Fibroblast of villous mesenchyme (primary cell): Measurements from ENCODE around the gene TEAD1. TPM values are rescaled to one million over a fixed set of nuclear protein-coding genes. Genes with fewer than 3 reads are reported as not detected.

ENCODE experiments used
- DNase-seq: peaks from one replicate; pipeline ENCODE4 v3.0.0-alpha.2; 2010; ENCODE audit warnings: low read depth
- H3K4me3 ChIP-seq: 2 replicates; pipeline ENCODE4 v1.5.1; 2011; ENCODE audit warnings: low read depth, mild to moderate bottlenecking, low read length
- CTCF ChIP-seq: IDR thresholded peaks from 2 replicates; pipeline ENCODE4 v1.5.1; 2012; ENCODE audit warnings: low read depth, mild to moderate bottlenecking, low read length; ENCODE audit not compliant: insufficient read depth
- total RNA-seq: library from RNA; depleted of rRNA; stranded (reverse); fragments of >200 nt; gene quantifications from 2 replicates; pipeline ENCODE4 v1.2.3, GENCODE V29; 2012

The TEAD1 gene
- total RNA-seq, 1 donor: 244 TPM

GRCh38 chr11:12693094-12693478 is 18.9 kb downstream of the TEAD1 start:
- peak overlapping the region; percentile 1 for H3K4me3 ChIP-seq
- TF ChIP-seq CTCF: no peak
- DNase-seq: peak; percentile 77

GRCh38 chr11:12693479-12694182 is 19.4 kb downstream of the TEAD1 start:
- no peak for TF ChIP-seq CTCF
- DNase-seq: peak; percentile 98
- peak overlapping the region; percentile 26 for H3K4me3 ChIP-seq

- DNase-seq: no peak
- no peak for TF ChIP-seq CTCF
- peak overlapping the region; percentile 26 for H3K4me3 ChIP-seq
These were observed 19.9 kb downstream of the TEAD1 start for GRCh38 chr11:12694183-12694531.

- no peak for DNase-seq
- no peak for TF ChIP-seq CTCF
- no peak overlapping the region for H3K4me3 ChIP-seq
These were observed 21.1 kb downstream of the TEAD1 start for GRCh38 chr11:12695221-12695794.

GRCh38 chr11:12695873-12696272 is 21.7 kb downstream of the TEAD1 start:
- no peak for TF ChIP-seq CTCF
- DNase-seq: no peak
- H3K4me3 ChIP-seq: no peak overlapping the region

GRCh38 chr11:12696911-12697581 is 22.8 kb downstream of the TEAD1 start:
- DNase-seq: no peak
- no peak for TF ChIP-seq CTCF
- no peak overlapping the region for H3K4me3 ChIP-seq
